SU-DHL-6 (cell line): ENCODE data around the gene GTPBP4.

Source experiments
- CTCF ChIP-seq: fragments of 200-600 bp; sonication (generic); IDR thresholded peaks from one replicate; pipeline ENCODE4 v1.5.1; 2017; ENCODE audit warnings: antibody characterized with exemption, mild to moderate bottlenecking, low read length, moderate library complexity; ENCODE audit not compliant: insufficient read depth, poor library complexity, severe bottlenecking
- EZH2phosphoT487 ChIP-seq: fragments of 200-600 bp; sonication (generic), shearing (Covaris generic); conservative IDR thresholded peaks from 2 replicates; pipeline ENCODE4 v1.6.1; 2018; ENCODE audit warnings: mild to moderate bottlenecking, antibody characterized with exemption, low read length, moderate library complexity, mixed read lengths

DNA sequence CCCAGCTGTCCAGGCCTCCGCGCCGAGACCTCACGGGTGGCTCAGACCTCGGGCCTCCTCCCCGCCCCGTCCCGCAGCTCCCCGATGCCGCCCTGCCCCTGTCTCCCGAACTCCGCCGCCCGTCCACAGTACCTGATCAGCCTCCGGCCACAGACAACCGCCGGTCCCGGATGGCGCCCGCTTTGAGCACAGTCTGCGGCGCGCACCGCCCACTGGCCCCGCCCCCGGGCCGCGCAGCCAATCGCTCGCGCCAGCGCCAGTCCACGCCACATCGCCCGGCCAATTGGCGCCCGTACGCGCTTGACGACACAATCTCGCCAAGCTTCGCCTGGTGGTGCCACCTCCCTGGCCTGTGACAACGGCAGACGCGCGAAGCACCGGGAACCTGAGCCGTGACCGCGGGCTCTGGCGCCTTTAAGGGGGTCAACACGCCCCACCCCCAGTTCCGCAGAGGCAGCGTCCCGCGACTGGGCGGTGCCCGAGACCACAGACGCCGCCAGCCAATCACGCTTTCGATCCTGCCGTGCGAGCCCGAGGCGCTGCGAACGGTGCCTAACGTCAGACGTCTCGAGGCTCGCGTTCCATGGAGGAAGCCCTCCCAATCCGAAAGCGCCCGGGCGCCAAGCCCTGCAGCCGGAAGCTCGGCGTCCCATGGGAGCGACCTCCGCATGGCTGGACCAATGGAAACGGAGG, 60.6 kb downstream of the GTPBP4 start, which contains the start of gene IDI1:
- TF ChIP-seq CTCF (no peak), EZH2phosphoT487 (no peak)
